ENCODE measurements around the gene WBP1. TPM values are rescaled to one million over a fixed set of nuclear protein-coding genes. Genes with fewer than 3 reads are reported as not detected.

WBP1 gene
- total RNA-seq, 1 donor, result 27.6 TPM

- H3K4me3 ChIP-seq (ENCODE audit: low read depth, low read length), result no peak overlapping the region
- TF ChIP-seq, protein P1, sequence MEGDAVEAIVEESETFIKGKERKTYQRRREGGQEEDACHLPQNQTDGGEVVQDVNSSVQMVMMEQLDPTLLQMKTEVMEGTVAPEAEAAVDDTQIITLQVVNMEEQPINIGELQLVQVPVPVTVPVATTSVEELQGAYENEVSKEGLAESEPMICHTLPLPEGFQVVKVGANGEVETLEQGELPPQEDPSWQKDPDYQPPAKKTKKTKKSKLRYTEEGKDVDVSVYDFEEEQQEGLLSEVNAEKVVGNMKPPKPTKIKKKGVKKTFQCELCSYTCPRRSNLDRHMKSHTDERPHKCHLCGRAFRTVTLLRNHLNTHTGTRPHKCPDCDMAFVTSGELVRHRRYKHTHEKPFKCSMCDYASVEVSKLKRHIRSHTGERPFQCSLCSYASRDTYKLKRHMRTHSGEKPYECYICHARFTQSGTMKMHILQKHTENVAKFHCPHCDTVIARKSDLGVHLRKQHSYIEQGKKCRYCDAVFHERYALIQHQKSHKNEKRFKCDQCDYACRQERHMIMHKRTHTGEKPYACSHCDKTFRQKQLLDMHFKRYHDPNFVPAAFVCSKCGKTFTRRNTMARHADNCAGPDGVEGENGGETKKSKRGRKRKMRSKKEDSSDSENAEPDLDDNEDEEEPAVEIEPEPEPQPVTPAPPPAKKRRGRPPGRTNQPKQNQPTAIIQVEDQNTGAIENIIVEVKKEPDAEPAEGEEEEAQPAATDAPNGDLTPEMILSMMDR (IDR thresholded peaks at IDR 0.05; ENCODE audit: insufficient read depth, low read length), result no peak
- no peak for DNase-seq (ENCODE audit: low read depth)
Measured at GRCh38 chr2:74489906-74490305, 31.7 kb downstream of the WBP1 start.

GRCh38 chr2:74491648-74492544 is 33.7 kb downstream of the WBP1 start:
- no peak overlapping the region for H3K4me3 ChIP-seq (ENCODE audit: low read depth, low read length)
- TF ChIP-seq, protein P1 (IDR thresholded peaks at IDR 0.05; ENCODE audit: insufficient read depth, low read length), result no peak
- no peak for DNase-seq (ENCODE audit: low read depth)

DNA sequence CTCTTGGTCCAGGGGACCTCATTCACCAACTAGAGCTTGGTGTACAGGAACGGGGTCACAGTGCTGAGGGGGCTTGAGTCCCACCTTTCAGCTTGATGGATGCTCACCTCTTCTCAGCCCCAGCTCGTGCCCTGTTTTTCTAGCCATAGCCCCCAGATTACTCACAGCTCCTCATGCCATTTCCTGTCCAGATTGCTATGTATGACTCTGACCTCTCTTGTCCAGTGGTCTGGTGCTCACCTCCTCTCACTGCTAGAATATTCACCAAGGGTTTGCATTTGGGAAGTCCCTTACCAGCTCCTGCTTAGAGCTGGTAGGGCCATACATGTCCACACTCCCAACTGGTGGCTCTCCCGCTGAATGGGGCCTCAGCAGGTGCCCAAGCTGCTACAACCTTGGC is 35.3 kb downstream of the WBP1 start:
- TF ChIP-seq, protein P1 (IDR thresholded peaks at IDR 0.05; ENCODE audit: insufficient read depth, low read length), result no peak
- H3K4me3 ChIP-seq (ENCODE audit: low read depth, low read length), result no peak overlapping the region
- DNase-seq (ENCODE audit: low read depth), result no peak

DNA sequence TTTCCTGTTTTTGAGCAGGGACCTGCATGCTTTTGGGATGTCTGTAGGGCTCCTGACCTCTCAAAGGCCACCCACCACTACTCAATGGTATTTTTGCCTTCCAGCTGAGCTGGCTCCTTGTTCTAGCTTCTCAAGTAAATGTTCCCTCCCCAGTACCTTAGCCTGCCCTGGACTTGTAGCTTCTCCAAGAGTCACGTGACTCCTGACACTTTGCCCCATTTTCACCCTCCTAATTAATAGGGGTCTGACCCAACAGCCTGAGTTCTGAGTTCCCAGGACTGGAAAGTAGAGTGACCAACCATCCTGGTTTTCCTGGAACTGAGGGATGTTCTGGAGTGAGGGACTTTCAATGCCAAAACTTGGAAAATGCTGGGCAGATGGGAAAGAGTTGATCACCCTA is 37.2 kb downstream of the WBP1 start:
- TF ChIP-seq, protein P1 (IDR thresholded peaks at IDR 0.05; ENCODE audit: insufficient read depth, low read length), result no peak

DNA sequence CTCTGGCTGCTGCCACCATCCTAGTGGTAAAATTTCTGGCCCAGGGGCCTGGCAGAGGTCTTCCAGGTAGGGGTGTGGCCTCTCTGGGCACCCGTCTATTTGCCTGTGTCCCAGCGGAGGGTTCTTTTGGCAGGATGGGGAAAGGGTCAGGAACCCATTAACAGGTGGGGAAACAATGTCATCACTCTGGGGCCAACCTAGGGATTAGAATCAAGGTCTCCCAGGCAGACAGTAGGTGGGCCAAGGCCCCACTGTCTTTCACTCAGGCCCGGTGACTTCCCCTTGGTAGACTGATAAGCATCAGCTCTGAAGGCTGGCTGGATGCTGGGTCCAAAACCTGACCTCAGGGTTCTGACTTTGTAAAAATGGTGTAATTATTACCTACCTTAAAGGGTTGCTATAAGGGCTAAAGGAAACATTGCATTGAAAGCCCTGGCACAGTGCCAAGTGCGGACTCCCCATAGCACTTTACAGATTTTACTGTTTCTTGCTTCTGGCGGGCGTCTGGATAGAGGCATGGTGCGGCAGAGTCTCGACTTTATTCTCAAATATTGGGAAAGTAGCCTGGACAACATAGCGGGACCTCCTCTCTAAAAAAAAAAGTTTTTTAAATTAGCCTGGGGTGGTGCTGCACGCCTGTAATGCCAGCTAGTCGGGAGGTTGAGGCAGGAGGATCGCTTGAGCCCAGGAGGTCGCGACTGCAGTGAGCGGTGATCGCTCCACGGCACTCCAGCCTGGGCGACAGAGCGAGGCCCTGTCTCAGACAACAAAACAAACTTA is 38.9 kb downstream of the WBP1 start:
- TF ChIP-seq, protein P1 (IDR thresholded peaks at IDR 0.05; ENCODE audit: insufficient read depth, low read length), result no peak
- no peak overlapping the region for H3K4me3 ChIP-seq (ENCODE audit: low read depth, low read length)
- no peak for DNase-seq (ENCODE audit: low read depth)

More for the DNA sequence above, 37.2 kb downstream of the WBP1 start:
- no peak for DNase-seq (ENCODE audit: low read depth)
- H3K4me3 ChIP-seq (ENCODE audit: low read depth, low read length), result no peak overlapping the region

GRCh38 chr2:74497777-74498499 is 39.7 kb downstream of the WBP1 start:
- peak overlapping the region; percentile 49 for H3K4me3 ChIP-seq (ENCODE audit: low read depth, low read length)
- TF ChIP-seq, protein P1 (IDR thresholded peaks at IDR 0.05; ENCODE audit: insufficient read depth, low read length), result no peak
- no peak for DNase-seq (ENCODE audit: low read depth)
